Esophagus squamous epithelium (tissue), 4 donors: ENCODE data around the gene GPR75.

Source experiments
- CTCF ChIP-seq, 6 experiments: fragments of 450-650 bp in 4 of 6; fragments of 200-600 bp in 2 of 6; sonication (generic) in 2 of 6; IDR thresholded peaks; one replicate each; pipeline ENCODE4 v1.5.1; 2016 to 2019; ENCODE audit warnings: antibody characterized with exemption in 6 of 6, mild to moderate bottlenecking in 4 of 6, moderate library complexity in 4 of 6
- POLR2A ChIP-seq, 4 donors: fragments of 450-650 bp; IDR thresholded peaks; one replicate each; pipeline ENCODE4 v1.6.1; 2017; ENCODE audit warnings: antibody characterized with exemption in 4 of 4, mild to moderate bottlenecking in 4 of 4, moderate library complexity in 3 of 4

GRCh38 chr2:53905396-53905795, 45.6 kb upstream of the GPR75 start:
- TF ChIP-seq CTCF (IDR thresholded peaks at IDR 0.05) = no peak
- no peak for TF ChIP-seq POLR2A (IDR thresholded peaks at IDR 0.05)
